Activated CD4-positive, alpha-beta T cell treated with anti-CD3 and anti-CD28 coated beads for 36 hours (primary cell): ENCODE measurements around the gene LAMB4. TPM values are rescaled to one million over a fixed set of nuclear protein-coding genes. Genes with fewer than 3 reads are reported as not detected.

ENCODE experiments used
- ATAC-seq: fragments of 200-7000 bp; cut with Tn5 transposase; one replicate; pipeline ENCODE4 v1.10.0; 2021; ENCODE audit warnings: mild to moderate bottlenecking, moderate library complexity
- CTCF ChIA-PET: fragments of 350-600 bp; sonication (Branson Sonifier 250); formaldehyde crosslinking; loops from one replicate; lab custom pipeline; 2021; ENCODE audit warnings: antibody characterized with exemption; lab: Charles Lee
- POLR2A ChIA-PET: fragments of 350-600 bp; sonication (Branson Sonifier 250); formaldehyde crosslinking; loops from one replicate; lab custom pipeline; 2021; ENCODE audit warnings: antibody characterized with exemption, inconsistent platforms; lab: Charles Lee
- DNase-seq: peaks from one replicate; pipeline ENCODE4 v3.0.0-alpha.2; 2020
- H3K27ac Mint-ChIP-seq: one replicate; pipeline ENCODE4 v1.8.0; 2021; ENCODE audit warnings: mixed read lengths
- H3K27me3 Mint-ChIP-seq: one replicate; pipeline ENCODE4 v1.8.0; 2021; ENCODE audit warnings: mixed read lengths
- H3K36me3 Mint-ChIP-seq: one replicate; pipeline ENCODE4 v1.8.0; 2021; ENCODE audit warnings: low read depth, mixed read lengths
- H3K4me1 Mint-ChIP-seq: one replicate; pipeline ENCODE4 v1.8.0; 2021; ENCODE audit warnings: mixed read lengths
- H3K4me3 Mint-ChIP-seq: one replicate; pipeline ENCODE4 v1.8.0; 2021; ENCODE audit warnings: mild to moderate bottlenecking, moderate library complexity, mixed read lengths
- H3K9me3 Mint-ChIP-seq: one replicate; pipeline ENCODE4 v1.8.0; 2021; ENCODE audit warnings: low read depth, mixed read lengths
- intact Hi-C, 2 experiments: fragments of 100-400 bp; cut with DNase I in 1 of 2; cut with micrococcal nuclease in 1 of 2; formaldehyde crosslinking; loops; one replicate each; pipeline versions ENCODE4 v1.14.2 to v1.15.1; 2022 to 2024; cut with DNase I, micrococcal nuclease
- total RNA-seq, 2 experiments: library from RNA; stranded (reverse); gene quantifications; one replicate each; pipeline ENCODE4 v1.2.3, GENCODE V29; 2021

Gene LAMB4
- total RNA-seq, 2 experiments from 2014 or later = not detected

DNA sequence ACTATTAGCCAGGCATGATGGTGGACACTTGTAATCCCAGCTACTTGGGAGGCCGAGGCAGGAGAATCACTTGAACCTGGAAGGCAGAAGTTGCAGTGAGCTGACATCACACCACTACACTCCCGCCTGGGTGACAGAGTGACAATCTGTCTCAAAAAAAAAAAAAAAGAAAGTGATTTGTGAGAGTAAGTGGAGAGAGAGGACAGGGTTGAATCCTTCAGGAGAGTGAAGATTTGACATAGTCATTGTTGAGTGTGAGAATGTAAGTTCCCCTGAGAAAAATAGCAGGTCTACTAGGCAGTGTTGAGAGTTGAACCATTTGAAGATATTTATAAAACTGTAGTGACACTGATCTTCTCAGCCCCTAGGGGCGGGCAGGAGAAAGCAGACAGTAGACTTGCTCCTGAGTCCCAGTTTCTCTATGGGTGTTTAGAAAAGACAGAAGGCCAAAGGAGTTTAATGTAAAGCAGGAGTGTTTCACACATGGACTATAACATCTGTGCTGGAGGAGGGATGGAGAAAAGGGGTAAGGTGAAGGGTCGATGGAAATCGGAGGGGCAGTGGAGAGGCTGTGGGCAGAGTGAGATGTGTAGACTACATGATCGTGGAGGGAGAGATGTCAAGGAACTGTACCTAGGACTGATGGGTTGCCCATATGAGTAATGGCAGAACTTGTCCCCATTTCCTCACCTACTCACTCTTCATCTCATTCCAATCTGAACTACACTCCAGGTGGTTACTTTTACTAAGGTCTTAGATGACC is 13.7 kb upstream of the LAMB4 start:
- CTCF ChIA-PET = interaction anchor here (0.6 to 2.1 kb wide), 2 partner anchors 9 to 161 kb away, joined by 3 to 10 read pairs; no protein-coding TSS in a partner anchor

DNA sequence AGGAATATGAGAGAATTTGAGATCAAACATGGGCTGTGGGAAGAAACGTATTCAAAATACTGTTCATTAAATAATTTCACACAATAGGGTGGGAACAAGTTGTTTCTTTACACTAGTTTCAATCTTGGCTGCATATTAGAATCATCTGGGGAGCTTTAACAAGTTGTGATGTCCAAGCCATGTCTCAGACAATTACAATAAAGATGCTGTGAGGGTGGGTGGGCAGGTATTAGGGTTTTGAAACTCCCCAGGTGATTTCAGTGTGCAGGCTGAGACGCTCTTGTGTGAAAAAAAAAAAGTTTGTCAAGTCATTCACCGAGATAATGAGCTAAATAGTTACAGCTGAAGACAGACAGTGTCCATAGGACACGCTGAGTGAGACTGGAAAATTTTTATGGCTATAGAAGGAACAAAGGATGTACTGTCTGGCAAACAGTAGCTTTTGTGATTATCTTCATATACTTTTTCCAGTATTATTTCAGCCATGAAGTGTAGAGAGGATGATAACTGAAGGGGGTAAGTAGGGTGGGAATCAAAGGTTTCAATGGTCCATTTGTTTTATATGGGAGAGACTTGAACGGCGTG is 12.6 kb upstream of the LAMB4 start:
- H3K27ac Mint-ChIP-seq = no peak overlapping the region
- ATAC-seq (no peak), DNase-seq (no peak)
- ChIA-PET POLR2A (interaction anchor here (0.6 kb wide), 1 partner anchor 999 kb away, joined by 3 read pairs; no protein-coding TSS in a partner anchor), CTCF (interaction anchor here (0.6 kb wide), 1 partner anchor 160 kb away, joined by 3 read pairs; no protein-coding TSS in a partner anchor)
- H3K4me3 Mint-ChIP-seq = no peak overlapping the region
- intact Hi-C loops = loop anchor here in 1 of 2 experiments (10.0 kb wide), 1 partner anchor 138 kb away; the partner anchor contains the start of gene LAMB1
- no peaks in the 10 kb centered on the region for H3K36me3 Mint-ChIP-seq
- no peaks in the 10 kb centered on the region for H3K4me1 Mint-ChIP-seq
- H3K9me3 Mint-ChIP-seq = no peaks in the 10 kb centered on the region
- H3K27me3 Mint-ChIP-seq = peaks cover 6% of the 10 kb centered on the region

More for the DNA sequence above, 13.7 kb upstream of the LAMB4 start:
- Mint-ChIP-seq H3K27me3 (peaks cover 6% of the 10 kb centered on the region), H3K36me3 (no peaks in the 10 kb centered on the region), H3K9me3 (no peaks in the 10 kb centered on the region), H3K4me1 (no peaks in the 10 kb centered on the region), H3K27ac (no peak overlapping the region), H3K4me3 (no peak overlapping the region)
- intact Hi-C loops = loop anchor here in 1 of 2 experiments (10.0 kb wide), 1 partner anchor 139 kb away; the partner anchor contains the start of gene LAMB1
- ATAC-seq (no peak), DNase-seq (no peak)
- POLR2A ChIA-PET = no interaction called here

DNA sequence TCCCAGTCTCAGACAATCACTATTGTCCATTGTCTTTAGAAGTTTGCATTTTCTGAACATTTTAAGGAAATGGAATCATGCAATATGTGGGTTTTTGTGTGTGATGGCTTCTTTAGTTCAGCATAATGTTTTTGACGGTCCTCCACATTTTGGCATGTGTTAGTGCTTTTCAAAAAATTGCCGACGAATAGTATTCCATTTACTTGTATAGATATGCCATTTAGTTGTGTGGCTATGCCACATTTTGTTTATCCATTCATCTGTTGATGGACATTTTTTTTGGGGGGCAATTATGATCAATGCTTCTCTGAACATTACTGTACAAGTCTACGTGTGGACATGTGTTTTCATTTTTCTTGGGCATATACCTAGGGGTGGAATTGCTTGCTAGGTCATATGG is 12.0 kb upstream of the LAMB4 start:
- H3K4me3 Mint-ChIP-seq = no peak overlapping the region
- peaks cover 6% of the 10 kb centered on the region for H3K27me3 Mint-ChIP-seq
- intact Hi-C loops = loop anchor here in 1 of 2 experiments (10.0 kb wide), 1 partner anchor 137 kb away; the partner anchor contains the start of gene LAMB1
- no peak overlapping the region for H3K27ac Mint-ChIP-seq
- no peak for DNase-seq
- peaks cover 2% of the 10 kb centered on the region for H3K4me1 Mint-ChIP-seq
- ChIA-PET CTCF (interaction anchor here (0.6 kb wide), 1 partner anchor 232 kb away, joined by 3 read pairs; no protein-coding TSS in a partner anchor), POLR2A (no interaction called here)
- no peaks in the 10 kb centered on the region for H3K9me3 Mint-ChIP-seq
- no peaks in the 10 kb centered on the region for H3K36me3 Mint-ChIP-seq
- ATAC-seq = no peak

DNA sequence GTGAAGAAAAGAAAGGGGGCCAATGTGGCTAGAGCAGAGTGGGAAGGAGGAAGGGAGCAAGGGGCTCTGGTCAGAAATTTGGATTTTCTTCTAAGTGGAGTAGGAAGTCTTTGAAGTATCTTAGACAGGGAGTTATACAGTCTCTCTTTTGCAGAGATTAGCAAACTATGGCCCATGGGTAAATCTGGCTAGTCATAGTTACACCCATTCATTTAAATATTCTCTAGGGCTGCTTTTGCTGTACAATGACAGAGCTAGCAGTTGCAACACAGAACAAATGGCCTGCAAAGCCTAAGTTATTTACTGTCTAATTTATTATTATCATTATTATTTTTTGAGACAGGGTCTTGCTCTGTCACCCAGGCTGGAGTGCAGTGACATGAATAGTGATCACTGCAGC is 10.5 kb upstream of the LAMB4 start:
- ChIA-PET CTCF (no interaction called here), POLR2A (no interaction called here)
- H3K27ac Mint-ChIP-seq = no peak overlapping the region
- H3K27me3 Mint-ChIP-seq = peaks cover 6% of the 10 kb centered on the region
- H3K36me3 Mint-ChIP-seq = peaks cover 1% of the 10 kb centered on the region
- no peak for ATAC-seq
- peaks cover 1% of the 10 kb centered on the region for H3K9me3 Mint-ChIP-seq
- H3K4me1 Mint-ChIP-seq = peaks cover 11% of the 10 kb centered on the region
- intact Hi-C loops = loop anchor here in 1 of 2 experiments (10.0 kb wide), 1 partner anchor 136 kb away; the partner anchor contains the start of gene LAMB1
- DNase-seq = no peak
- no peak overlapping the region for H3K4me3 Mint-ChIP-seq

DNA sequence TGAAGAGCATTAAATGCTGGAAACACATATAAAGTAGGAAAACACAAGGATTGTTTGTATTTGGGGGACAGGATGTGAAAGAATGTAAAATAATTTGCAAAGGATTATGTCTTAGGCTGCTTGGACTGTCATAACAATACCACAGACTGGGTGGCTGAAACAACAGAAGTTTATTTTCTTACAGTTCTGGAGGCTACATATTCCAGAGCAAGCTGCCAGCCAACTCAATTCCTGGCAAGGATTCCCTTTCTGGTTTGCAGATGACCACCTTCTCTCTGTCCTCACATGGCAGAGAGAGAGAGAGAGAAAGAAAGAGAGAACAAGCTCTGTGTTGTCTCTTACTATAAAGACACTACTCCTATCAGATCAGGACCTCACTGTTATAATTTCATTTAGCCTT is 8.8 kb upstream of the LAMB4 start:
- no peak for DNase-seq
- CTCF ChIA-PET = no interaction called here
- peaks cover 19% of the 10 kb centered on the region for H3K4me1 Mint-ChIP-seq

DNA sequence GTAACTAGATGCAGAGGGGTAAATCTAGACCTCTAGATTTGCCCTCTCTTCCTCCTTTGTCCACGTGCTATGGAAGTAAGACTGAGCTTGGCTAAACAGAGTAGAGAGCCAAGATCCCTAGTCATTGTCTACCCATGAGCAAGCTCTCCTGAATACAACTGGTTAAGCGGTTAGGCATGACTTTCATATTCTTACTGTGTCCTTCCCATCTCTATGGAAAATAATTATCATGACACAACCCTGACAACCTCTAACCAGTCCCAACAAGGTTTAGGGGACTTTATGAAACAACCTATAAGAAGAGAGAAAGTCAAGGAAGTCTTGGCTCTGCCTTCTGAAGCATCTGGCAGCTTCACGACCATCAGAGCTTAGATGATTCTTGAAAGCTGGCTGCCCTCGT is 7.8 kb upstream of the LAMB4 start:
- POLR2A ChIA-PET = no interaction called here
- ATAC-seq = peak; percentile 22
- CTCF ChIA-PET = interaction anchor here (0.6 to 0.7 kb wide), 2 partner anchors 9 to 50 kb away, joined by 3 read pairs; no protein-coding TSS in a partner anchor
- peaks cover 1% of the 10 kb centered on the region for H3K36me3 Mint-ChIP-seq
- peaks cover 1% of the 10 kb centered on the region for H3K9me3 Mint-ChIP-seq
- H3K4me1 Mint-ChIP-seq = peaks cover 19% of the 10 kb centered on the region
- H3K27me3 Mint-ChIP-seq = peaks cover 8% of the 10 kb centered on the region
- H3K4me3 Mint-ChIP-seq = no peak overlapping the region
- DNase-seq = no peak
- intact Hi-C loops = loop anchor here in 1 of 2 experiments (5.0 kb wide), 1 partner anchor 326 kb away; no protein-coding TSS in a partner anchor
- no peak overlapping the region for H3K27ac Mint-ChIP-seq

More for the DNA sequence above, 8.8 kb upstream of the LAMB4 start:
- Mint-ChIP-seq H3K27me3 (peaks cover 8% of the 10 kb centered on the region), H3K9me3 (peaks cover 1% of the 10 kb centered on the region), H3K4me3 (no peak overlapping the region), H3K27ac (no peak overlapping the region), H3K36me3 (peaks cover 1% of the 10 kb centered on the region)
- POLR2A ChIA-PET = no interaction called here
- intact Hi-C loops = loop anchor here in 1 of 2 experiments (5.0 kb wide), 1 partner anchor 327 kb away; no protein-coding TSS in a partner anchor
- ATAC-seq = no peak

DNA sequence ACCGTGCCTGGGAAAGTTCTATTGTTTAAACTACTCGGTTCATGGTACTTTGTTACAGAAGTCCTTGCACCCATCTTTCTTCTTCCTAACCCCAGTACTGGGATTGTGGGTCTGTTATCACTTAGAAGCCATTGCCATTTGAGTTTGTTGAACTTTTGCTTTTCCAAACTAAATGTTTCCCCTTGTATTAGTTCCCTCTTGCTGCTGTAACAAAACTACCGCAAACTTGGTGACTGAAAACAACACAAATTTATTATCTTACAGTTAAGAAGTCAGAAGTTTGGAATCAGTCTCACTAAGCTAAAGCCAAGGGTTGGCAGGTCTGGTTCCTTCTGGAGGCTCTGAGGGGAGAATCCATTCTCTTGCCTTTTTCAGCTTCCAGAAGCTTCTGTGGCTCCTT is 6.9 kb upstream of the LAMB4 start:
- Mint-ChIP-seq H3K27ac (peak overlapping the region; percentile 13), H3K27me3 (peaks cover 8% of the 10 kb centered on the region), H3K4me3 (no peak overlapping the region), H3K4me1 (peaks cover 19% of the 10 kb centered on the region), H3K9me3 (peaks cover 1% of the 10 kb centered on the region), H3K36me3 (peaks cover 1% of the 10 kb centered on the region)
- ChIA-PET CTCF (interaction anchor here (1.3 kb wide), 1 partner anchor 9 kb away, joined by 4 read pairs; no protein-coding TSS in a partner anchor), POLR2A (no interaction called here)
- ATAC-seq (no peak), DNase-seq (no peak)
- intact Hi-C loops = loop anchor here in 1 of 2 experiments (5.0 kb wide), 1 partner anchor 325 kb away; no protein-coding TSS in a partner anchor

DNA sequence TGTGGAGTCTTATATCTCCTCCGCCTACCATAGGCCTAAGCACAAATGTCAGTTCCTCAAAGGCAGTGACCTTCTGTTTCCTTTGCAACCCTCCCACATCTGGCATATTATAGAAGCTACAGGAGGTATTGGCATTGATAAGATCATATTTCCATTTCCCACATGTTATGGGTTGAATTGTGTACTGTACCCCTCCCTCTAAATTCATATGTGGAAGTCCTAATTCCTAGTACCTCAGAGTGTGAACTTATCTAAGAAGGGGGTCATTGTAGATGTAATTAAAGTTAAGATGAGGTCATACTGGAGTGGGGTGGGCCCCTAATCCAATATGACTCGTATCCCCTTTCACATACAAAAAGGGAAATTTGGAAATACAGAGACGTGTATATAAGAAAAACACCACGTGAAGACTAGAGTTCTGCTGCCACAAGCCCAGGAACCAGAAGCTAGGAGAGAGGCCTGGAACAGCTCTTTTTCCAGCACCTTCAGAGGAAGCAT is 6.1 kb upstream of the LAMB4 start:
- Mint-ChIP-seq H3K4me1 (peaks cover 19% of the 10 kb centered on the region), H3K4me3 (peak overlapping the region; percentile 15), H3K9me3 (peaks cover 1% of the 10 kb centered on the region), H3K27me3 (peaks cover 5% of the 10 kb centered on the region), H3K36me3 (peaks cover 1% of the 10 kb centered on the region), H3K27ac (peak overlapping the region; percentile 79)
- ChIA-PET CTCF (interaction anchor here (1.3 to 2.0 kb wide), 2 partner anchors 9 to 10 kb away, joined by 4 to 10 read pairs; no protein-coding TSS in a partner anchor), POLR2A (interaction anchor here (0.9 kb wide), 1 partner anchor 13 kb away, joined by 3 read pairs; no protein-coding TSS in a partner anchor)
- intact Hi-C loops = loop anchor here in 1 of 2 experiments (5.0 kb wide), 1 partner anchor 324 kb away; no protein-coding TSS in a partner anchor
- DNase-seq (peak; percentile 9), ATAC-seq (peak; percentile 62)

DNA sequence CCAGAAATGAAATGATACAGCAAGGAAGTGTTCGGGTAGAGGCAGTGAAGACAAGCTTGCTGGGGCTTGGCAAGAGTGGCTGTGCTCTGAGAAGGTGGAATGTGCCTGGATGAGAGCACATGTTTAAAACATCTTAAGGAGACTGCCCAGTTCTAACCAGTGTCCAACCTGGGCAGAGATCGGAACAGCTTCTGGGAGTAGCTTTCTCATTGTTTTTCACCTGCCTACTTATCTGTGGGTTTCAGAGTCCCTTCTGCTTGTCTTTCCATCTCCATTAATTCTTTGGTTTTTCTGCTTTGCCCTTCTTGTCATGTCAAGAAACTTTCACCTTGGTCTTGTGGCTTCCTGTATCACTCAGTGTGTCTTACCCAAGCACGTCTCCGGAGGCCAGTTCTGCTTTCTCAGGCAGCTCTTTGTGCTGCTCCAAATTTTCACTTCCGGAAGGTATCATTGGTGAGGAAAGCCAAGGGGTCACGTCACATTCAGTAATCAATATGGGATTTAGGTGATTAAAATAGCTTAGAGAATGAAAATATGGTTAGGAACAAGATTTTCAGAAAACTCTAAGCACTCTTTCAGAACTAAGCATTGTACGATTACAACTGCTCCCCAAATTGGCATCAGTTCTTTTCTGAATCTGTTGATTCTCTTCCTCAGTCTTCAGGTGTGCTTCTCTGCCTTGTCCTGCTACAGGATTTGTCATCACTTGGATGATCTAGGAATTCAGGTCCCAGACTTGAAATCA is 5.5 kb upstream of the LAMB4 start:
- CTCF ChIA-PET = interaction anchor here (1.0 to 2.0 kb wide), 3 partner anchors 9 to 119 kb away, joined by 3 to 10 read pairs (median 3); no protein-coding TSS in a partner anchor
- intact Hi-C loops = loop anchor here in 1 of 2 experiments (5.0 kb wide), 1 partner anchor 323 kb away; no protein-coding TSS in a partner anchor
- Mint-ChIP-seq H3K36me3 (peaks cover 1% of the 10 kb centered on the region), H3K27ac (peak overlapping the region; percentile 79), H3K27me3 (peaks cover 5% of the 10 kb centered on the region), H3K4me1 (peaks cover 19% of the 10 kb centered on the region), H3K4me3 (peak overlapping the region; percentile 15), H3K9me3 (peaks cover 1% of the 10 kb centered on the region)
- POLR2A ChIA-PET = interaction anchor here (0.9 kb wide), 2 partner anchors 13 to 21 kb away, joined by 3 read pairs; no protein-coding TSS in a partner anchor
- ATAC-seq (peak; percentile 88), DNase-seq (peak; percentile 69)

DNA sequence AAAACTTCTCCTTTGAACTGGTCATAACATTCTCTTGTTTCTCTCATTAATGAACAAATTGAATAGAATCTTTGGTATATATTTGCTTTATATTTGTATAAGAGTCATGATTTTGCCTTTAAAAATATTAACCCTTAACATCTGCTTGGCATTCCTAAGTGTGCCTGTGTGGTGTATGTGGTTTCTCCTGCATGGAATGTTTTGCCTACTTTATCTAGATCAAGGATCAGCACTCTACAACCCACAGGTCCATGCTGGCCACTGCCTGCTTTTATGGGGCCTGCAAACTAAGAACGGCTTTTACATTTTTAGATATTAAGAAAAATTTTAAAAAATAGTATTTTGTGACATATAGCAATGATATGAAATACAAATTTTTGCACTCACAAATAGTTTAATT is 4.3 kb upstream of the LAMB4 start:
- no peak overlapping the region for H3K27ac Mint-ChIP-seq
- H3K4me3 Mint-ChIP-seq = no peak overlapping the region
- no peak for ATAC-seq
- H3K9me3 Mint-ChIP-seq = peaks cover 1% of the 10 kb centered on the region
- H3K36me3 Mint-ChIP-seq = peaks cover 1% of the 10 kb centered on the region
- DNase-seq = no peak
- POLR2A ChIA-PET = no interaction called here
- intact Hi-C loops = no loop called here
- CTCF ChIA-PET = interaction anchor here (1.2 to 2.0 kb wide), 2 partner anchors 11 to 118 kb away, joined by 3 to 10 read pairs; no protein-coding TSS in a partner anchor
- peaks cover 19% of the 10 kb centered on the region for H3K4me1 Mint-ChIP-seq
- peaks cover 2% of the 10 kb centered on the region for H3K27me3 Mint-ChIP-seq
